ENCODE data around the gene ID2.

DNA sequence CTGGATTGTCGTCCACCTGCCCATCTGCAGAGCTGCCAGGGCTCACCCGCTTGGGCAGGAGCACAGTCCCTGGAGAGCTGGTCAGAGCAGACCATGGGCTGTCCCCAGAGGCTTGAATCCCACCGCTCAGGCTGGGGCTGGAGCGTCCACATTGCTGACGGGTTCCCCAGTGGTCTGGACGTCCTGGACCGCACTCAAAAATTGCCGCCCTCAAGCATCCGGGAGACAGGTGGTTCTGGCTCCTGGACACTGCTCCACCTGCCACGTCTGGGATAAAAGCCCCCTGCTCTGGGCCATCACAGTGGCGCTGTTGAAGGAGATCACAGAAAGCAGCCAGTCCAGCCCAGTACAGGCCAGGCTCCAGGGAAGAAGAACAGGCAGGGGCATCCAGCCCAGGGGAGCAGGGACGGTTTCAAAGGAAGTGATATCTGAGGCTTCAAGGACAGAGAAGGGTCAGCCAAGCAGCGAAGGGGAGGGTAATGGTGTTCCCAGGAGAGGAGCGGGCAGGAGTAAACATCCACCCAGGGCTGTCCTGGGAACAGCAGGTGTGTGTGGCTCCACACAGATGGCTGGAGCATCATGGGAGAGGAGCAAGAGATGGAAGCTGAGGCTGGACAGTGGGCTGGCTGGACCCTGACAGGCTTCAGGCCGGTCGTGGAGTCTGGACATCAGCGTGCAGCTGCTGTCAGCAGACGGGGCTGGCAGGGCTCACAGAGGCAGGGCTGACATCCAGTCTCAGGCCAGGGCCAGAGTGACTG is 21.9 kb upstream of the ID2 start:
- TF ChIP-seq, protein P1, sequence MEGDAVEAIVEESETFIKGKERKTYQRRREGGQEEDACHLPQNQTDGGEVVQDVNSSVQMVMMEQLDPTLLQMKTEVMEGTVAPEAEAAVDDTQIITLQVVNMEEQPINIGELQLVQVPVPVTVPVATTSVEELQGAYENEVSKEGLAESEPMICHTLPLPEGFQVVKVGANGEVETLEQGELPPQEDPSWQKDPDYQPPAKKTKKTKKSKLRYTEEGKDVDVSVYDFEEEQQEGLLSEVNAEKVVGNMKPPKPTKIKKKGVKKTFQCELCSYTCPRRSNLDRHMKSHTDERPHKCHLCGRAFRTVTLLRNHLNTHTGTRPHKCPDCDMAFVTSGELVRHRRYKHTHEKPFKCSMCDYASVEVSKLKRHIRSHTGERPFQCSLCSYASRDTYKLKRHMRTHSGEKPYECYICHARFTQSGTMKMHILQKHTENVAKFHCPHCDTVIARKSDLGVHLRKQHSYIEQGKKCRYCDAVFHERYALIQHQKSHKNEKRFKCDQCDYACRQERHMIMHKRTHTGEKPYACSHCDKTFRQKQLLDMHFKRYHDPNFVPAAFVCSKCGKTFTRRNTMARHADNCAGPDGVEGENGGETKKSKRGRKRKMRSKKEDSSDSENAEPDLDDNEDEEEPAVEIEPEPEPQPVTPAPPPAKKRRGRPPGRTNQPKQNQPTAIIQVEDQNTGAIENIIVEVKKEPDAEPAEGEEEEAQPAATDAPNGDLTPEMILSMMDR (IDR thresholded peaks at IDR 0.05): no peak
- no peak for TF ChIP-seq POLR2A (IDR thresholded peaks at IDR 0.05)
